Forelimb muscle (tissue), 1 donor: ENCODE measurements around the gene RBAK. TPM values are rescaled to one million over a fixed set of nuclear protein-coding genes. Genes with fewer than 3 reads are reported as not detected.
"Not testable (repeated sequence)": the region's sequence is repeated elsewhere in the genome, so short reads cannot be mapped to it uniquely, and the experiment has no call there.

Experiments used
- DNase-seq: peaks from one replicate; pipeline ENCODE4 v3.0.0-alpha.2; 2013; ENCODE audit warnings: low read depth
- polyA plus RNA-seq: library from polyadenylated mRNA; unstranded; fragments of 120-200 nt; gene quantifications from one replicate; pipeline ENCODE4 v1.2.1, GENCODE V29; 2013; ENCODE audit not compliant: insufficient read length

Gene RBAK
- polyA plus RNA-seq, 1 donor = 11.1 TPM

DNA sequence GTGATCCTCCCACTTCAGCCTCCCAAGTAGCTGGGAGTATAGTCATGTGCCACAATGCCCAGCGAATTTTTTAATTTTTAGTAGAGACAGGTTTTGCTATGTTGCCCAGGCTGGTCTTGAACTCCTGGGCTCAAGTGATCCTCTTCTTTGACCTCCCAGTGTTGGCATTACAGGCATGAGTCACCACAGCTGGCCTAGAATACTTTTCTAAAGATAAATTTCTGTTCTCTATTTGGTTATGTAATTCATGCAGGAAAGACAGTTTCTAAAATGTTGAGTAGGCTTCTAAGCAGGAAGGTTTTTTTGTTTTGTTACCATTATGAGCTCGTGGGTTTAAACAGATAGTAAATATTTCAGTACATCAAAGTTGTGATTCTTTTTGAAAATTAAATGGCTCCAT is 5.0 kb downstream of the RBAK start:
- no peak for DNase-seq

GRCh38 chr7:5051731-5052130 is 6.1 kb downstream of the RBAK start:
- DNase-seq = not testable (repeated sequence)

DNA sequence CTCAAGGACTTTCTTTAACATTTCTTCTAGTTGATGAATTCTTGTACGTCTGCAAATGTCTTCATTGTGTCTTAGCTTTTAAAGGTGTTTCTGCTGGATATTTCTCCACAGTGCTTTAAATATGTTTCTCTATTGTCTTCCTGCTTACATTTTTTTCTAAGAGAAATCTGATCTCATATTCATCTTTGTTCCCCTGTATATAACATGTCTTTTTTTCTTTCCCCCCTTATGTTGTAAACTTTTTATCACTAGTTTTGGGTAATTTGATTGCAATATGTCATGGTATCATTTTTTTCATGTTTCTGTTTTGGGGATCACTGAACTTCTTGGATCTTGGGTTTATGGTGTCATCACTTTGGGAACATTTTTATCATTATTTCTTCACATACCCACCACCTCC is 7.5 kb downstream of the RBAK start:
- DNase-seq = no peak

DNA sequence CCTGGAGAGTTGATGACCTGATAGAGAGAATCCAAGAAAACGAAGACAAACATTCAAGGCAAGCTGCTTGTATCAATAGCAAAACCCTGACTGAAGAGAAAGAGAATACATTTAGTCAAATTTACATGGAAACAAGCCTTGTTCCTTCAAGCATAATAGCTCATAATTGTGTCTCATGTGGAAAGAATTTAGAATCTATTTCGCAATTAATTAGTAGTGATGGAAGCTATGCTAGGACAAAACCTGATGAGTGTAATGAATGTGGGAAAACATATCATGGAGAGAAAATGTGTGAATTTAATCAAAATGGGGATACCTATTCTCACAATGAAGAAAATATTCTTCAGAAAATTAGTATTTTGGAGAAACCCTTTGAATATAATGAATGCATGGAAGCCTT is 18.0 kb downstream of the RBAK start:
- DNase-seq = no peak

GRCh38 chr7:5064391-5065106 is 18.9 kb downstream of the RBAK start:
- DNase-seq = no peak

DNA sequence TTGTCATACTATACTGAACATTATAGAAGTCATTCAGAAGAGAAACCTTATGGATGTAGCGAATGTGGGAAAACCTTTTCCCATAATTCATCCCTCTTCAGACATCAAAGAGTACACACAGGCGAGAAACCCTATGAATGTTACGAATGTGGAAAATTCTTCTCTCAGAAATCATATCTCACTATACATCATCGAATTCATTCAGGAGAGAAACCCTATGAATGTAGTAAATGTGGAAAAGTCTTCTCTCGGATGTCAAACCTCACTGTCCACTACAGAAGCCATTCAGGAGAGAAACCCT is 19.4 kb downstream of the RBAK start:
- DNase-seq = no peak

GRCh38 chr7:5068521-5068920 is 22.9 kb downstream of the RBAK start:
- no peak for DNase-seq

DNA sequence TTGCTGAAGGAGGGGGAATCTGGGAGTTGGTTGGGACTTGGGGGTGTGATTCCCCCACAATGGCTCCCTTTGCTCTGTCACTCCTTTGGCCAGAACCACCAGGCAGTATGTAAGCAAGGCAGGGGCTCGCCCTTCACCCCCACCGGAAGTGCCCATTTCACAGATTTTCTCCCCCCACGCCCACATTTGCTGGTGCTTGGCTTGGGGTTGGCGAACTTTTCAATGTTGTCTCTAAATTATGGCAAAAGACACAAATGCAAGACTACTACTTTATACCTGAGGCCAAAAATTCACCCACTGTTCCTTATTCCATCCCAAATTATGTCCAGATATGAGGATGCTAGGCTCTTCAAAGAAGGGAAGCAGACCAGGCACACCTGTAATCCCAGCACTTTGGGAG is 24.5 kb downstream of the RBAK start:
- DNase-seq = no peak

DNA sequence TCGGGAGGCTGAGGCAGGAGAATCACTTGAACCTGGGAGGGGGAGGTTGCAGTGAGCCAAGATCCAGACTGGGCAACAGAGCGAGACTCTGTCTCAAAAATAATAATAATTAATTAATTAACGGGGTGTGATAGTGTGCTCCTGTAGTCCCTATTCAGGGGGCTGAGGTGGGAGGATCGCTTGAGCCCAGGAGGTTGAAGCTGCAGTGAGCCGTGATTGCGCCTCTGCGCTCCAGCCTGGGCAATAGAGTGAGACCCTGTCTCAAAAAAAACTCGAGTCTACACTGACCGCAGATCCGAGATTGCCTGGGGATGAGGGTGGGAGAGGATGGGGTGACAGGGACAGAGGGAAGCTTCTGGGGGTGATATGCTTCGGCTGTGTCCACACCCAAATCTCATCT is 29.5 kb downstream of the RBAK start:
- DNase-seq = not testable (repeated sequence)

- peak; percentile 5 for DNase-seq
Observed at GRCh38 chr7:5077740-5078139, 32.1 kb downstream of the RBAK start.

DNA sequence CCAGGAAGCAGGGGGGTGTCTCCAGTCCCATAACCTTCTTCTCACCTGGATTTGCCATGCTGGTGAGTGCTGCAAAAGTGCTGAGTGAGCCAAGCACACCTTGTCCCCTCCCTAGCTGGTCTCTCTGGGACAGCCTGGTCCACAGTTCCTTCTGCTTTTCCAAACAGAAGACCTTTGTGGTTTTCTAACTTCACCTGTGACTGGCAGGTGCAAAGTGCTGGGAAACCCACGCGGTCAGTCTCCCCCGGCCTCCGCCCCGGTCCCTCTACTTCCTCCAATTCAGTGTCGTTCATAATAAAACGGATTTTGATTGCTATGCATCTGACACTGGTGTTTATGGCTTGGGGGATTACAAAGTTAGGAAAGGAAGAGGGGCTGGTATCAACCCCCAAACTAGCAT is 37.1 kb downstream of the RBAK start:
- DNase-seq = no peak

- DNase-seq = no peak
Observed at GRCh38 chr7:5083311-5083711, 37.7 kb downstream of the RBAK start.

DNA sequence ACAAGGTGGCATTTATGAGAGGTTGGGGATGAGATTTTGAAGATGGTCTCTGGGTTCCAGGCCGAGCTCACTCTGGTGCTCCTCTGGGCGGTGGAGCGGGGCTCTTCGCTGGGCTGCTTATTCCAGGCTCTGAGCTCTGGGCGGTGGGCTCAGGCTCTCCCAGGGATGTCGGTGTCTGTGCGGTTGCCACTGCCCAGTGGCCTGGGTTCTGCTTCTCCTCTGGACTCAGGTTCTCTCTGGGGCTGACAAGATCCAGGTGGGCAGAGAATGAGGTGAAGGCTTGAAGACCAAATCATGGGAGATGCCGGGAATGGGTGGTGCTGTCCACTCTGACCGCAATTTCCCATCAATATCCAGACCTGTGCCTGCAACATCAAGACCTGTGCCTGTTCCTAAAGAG is 40.6 kb downstream of the RBAK start:
- DNase-seq = no peak

- not testable (repeated sequence) for DNase-seq
Observed at GRCh38 chr7:5088228-5088833, 42.7 kb downstream of the RBAK start.

GRCh38 chr7:5088906-5089305 is 43.2 kb downstream of the RBAK start:
- no peak for DNase-seq

DNA sequence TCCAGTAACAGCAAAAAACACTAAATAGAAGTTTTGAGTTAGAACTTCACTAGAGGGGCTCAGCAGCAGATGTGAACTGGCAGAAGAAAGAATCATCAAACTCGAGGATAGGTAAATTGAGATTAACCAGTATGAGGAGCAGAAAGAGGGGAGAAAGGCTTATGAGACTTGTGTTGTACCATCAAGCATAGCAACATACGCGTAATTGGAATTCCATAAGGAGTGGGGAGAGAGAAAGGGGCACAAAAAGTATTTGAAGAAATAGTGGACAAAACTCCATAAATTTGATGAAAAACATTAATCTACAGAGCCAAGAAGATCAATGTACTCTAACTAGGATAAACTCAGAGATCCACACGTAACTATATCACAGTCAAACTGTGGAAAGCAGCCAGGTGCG is 48.3 kb downstream of the RBAK start:
- DNase-seq = no peak

- no peak for DNase-seq
Observed at GRCh38 chr7:5094641-5095040, 49.0 kb downstream of the RBAK start.

DNA sequence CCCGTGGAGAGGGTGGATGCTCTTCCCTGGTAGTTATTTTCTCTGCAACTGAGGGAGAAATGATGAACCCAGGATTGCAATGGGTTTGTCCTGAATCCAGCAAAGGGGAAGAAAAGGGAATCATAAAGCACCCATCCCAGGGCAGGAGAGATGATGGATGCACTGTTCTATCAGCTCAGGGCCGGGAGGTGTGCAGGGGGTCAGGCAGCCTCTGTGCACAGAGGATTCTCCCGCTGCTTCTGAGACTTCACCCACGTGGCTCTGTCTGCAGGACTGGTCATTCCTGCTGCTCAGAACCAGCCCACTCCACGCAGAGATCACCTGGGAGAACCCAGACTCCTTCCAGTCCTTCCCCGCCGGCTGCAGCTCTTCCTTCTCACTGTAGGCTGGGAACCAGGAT is 70.7 kb downstream of the RBAK start:
- no peak for DNase-seq

- DNase-seq = no peak
Observed at GRCh38 chr7:5117095-5117970, 71.7 kb downstream of the RBAK start.
